Sigmoid colon (tissue), 7 donors: ENCODE data around the gene REX1BD. TPM values are rescaled to one million over a fixed set of nuclear protein-coding genes. Genes with fewer than 3 reads are reported as not detected.
A peak's percentile ranks its signal among the peaks of the same experiment; 100 is the strongest.

ENCODE experiments used
- DNase-seq: peaks from one replicate; pipeline ENCODE4 v3.0.0-alpha.2; 2019
- H3K27ac ChIP-seq, 4 donors: fragments of 200-600 bp; sonication (generic); one replicate each; pipeline ENCODE4 v1.5.1; 2016 to 2019; ENCODE audit warnings: mild to moderate bottlenecking in 1 of 4
- H3K27me3 ChIP-seq, 3 donors: fragments of 200-600 bp; sonication (generic); one replicate each; pipeline ENCODE4 v1.5.1; 2019; ENCODE audit warnings: mild to moderate bottlenecking in 1 of 3
- H3K36me3 ChIP-seq, 4 donors: fragments of 200-600 bp; sonication (generic); one replicate each; pipeline ENCODE4 v1.5.1; 2016 to 2019
- H3K4me1 ChIP-seq, 4 donors: fragments of 200-600 bp; sonication (generic); one replicate each; pipeline ENCODE4 v1.5.1; 2017 to 2019
- H3K4me3 ChIP-seq, 4 donors: fragments of 200-600 bp; sonication (generic); one replicate each; pipeline ENCODE4 v1.5.1; 2017 to 2019; ENCODE audit warnings: mild to moderate bottlenecking in 2 of 4, moderate library complexity in 1 of 4
- H3K9me3 ChIP-seq, 4 donors: fragments of 200-600 bp in 3 of 4; sonication (generic) in 3 of 4; one replicate each; pipeline versions ENCODE4 v1.5.1 to v1.6.1; 2013 to 2019
- CTCF ChIP-seq, 4 experiments: fragments of 450-650 bp in 3 of 4; fragments of 200-600 bp in 1 of 4; IDR thresholded peaks; one replicate each; pipeline ENCODE4 v1.5.1; 2016 to 2019; ENCODE audit warnings: antibody characterized with exemption in 4 of 4, mild to moderate bottlenecking in 3 of 4, moderate library complexity in 2 of 4
- EP300 ChIP-seq, 4 donors: sonication (generic); formaldehyde crosslinking; IDR thresholded peaks; one replicate each; pipeline ENCODE4 v1.6.1; 2017; ENCODE audit warnings: antibody characterized with exemption in 4 of 4
- POLR2A ChIP-seq, 2 donors: fragments of 450-650 bp; IDR thresholded peaks; one replicate each; pipeline ENCODE4 v1.6.1; 2016; ENCODE audit warnings: antibody characterized with exemption in 2 of 2, mild to moderate bottlenecking in 2 of 2, moderate library complexity in 2 of 2
- POLR2AphosphoS5 ChIP-seq, 4 donors: sonication (generic); formaldehyde crosslinking; IDR thresholded peaks; one replicate each; pipeline ENCODE4 v1.6.1; 2017; ENCODE audit warnings: antibody characterized with exemption in 4 of 4
- WGBS, 2 donors: extraction: QIAGEN DNeasy Blood & Tissue Kit; methylation state at CpG; one replicate each; pipeline ENCODE4 v1.1.7; 2013; 5-methylcytosine and 5-hydroxymethylcytosine counted together
- intact Hi-C: fragments of 100-400 bp; cut with DNase I; formaldehyde crosslinking; loops from one replicate; pipeline ENCODE4 v1.15.1; 2023
- polyA plus RNA-seq, 3 donors: library from polyadenylated mRNA; stranded (reverse); fragments of 200-250 nt; gene quantifications; one replicate each; pipeline ENCODE4 v1.2.3, GENCODE V29; 2013
- total RNA-seq, 4 donors: library from RNA; depleted of rRNA; stranded (reverse); fragments of >200 nt; gene quantifications; one replicate each; pipeline ENCODE4 v1.1.0, GENCODE V29; 2016
- donor health status: healthy with polysubstance abuse.
- donor health status: Bipolar disorder and iron deficiency.
- donor health status: healthy.

Gene REX1BD
- total and polyA plus RNA-seq, 7 donors, result 40.5 to 101 (median 76.7) TPM

GRCh38 chr19:18603958-18604819 lies 15.6 kb downstream of the REX1BD start:
- TF ChIP-seq POLR2A (IDR thresholded peaks at IDR 0.05), result no peak
- no peak for TF ChIP-seq CTCF (IDR thresholded peaks at IDR 0.05)
- TF ChIP-seq EP300 (IDR thresholded peaks at IDR 0.05), result no peak
- TF ChIP-seq POLR2AphosphoS5 (IDR thresholded peaks at IDR 0.05), result no peak
- WGBS, 2 donors, result 10 to 12% methylated on average over 26 of the region's 26 CpGs
- Histone ChIP-seq H3K4me3 (peak overlapping the region in 1 of 4 donors; percentile 2), H3K27ac (no peak overlapping the region), H3K9me3 (no peaks in the 10 kb centered on the region), H3K27me3 (peaks cover 48 to 96% (median 76%) of the 10 kb centered on the region in 3 donors), H3K36me3 (no peaks in the 10 kb centered on the region), H3K4me1 (peaks cover 0 to 34% (median 29%) of the 10 kb centered on the region in 4 donors)
- no peak for DNase-seq
- intact Hi-C loops, result no loop called here

- intact Hi-C loops, result no loop called here
- Histone ChIP-seq H3K4me3 (no peak overlapping the region), H3K27me3 (peaks cover 50 to 96% (median 74%) of the 10 kb centered on the region in 3 donors)
Measured at GRCh38 chr19:18604820-18605159, 16.2 kb downstream of the REX1BD start.

GRCh38 chr19:18605196-18605545 lies 16.6 kb downstream of the REX1BD start:
- H3K27ac ChIP-seq, result no peak overlapping the region
- no peak for DNase-seq
- no peak overlapping the region for H3K4me3 ChIP-seq
- no peak for TF ChIP-seq EP300 (IDR thresholded peaks at IDR 0.05)
- TF ChIP-seq POLR2A (IDR thresholded peaks at IDR 0.05), result no peak
- no peak for TF ChIP-seq CTCF (IDR thresholded peaks at IDR 0.05)
- TF ChIP-seq POLR2AphosphoS5 (IDR thresholded peaks at IDR 0.05), result no peak
- no peaks in the 10 kb centered on the region for H3K36me3 ChIP-seq
- WGBS, 2 donors, result 11 to 16% methylated on average over 17 of the region's 17 CpGs
- H3K4me1 ChIP-seq, result peaks cover 0 to 34% (median 29%) of the 10 kb centered on the region in 4 donors
- no peaks in the 10 kb centered on the region for H3K9me3 ChIP-seq
- intact Hi-C loops, result no loop called here
- H3K27me3 ChIP-seq, result peaks cover 54 to 96% (median 76%) of the 10 kb centered on the region in 3 donors

More at GRCh38 chr19:18604820-18605159, 16.2 kb downstream of the REX1BD start:
- H3K27ac ChIP-seq, result no peak overlapping the region
- H3K4me1 ChIP-seq, result peaks cover 0 to 34% (median 29%) of the 10 kb centered on the region in 4 donors
- H3K9me3 ChIP-seq, result no peaks in the 10 kb centered on the region
- no peak for TF ChIP-seq POLR2A (IDR thresholded peaks at IDR 0.05)
- TF ChIP-seq EP300 (IDR thresholded peaks at IDR 0.05), result no peak
- no peak for TF ChIP-seq POLR2AphosphoS5 (IDR thresholded peaks at IDR 0.05)
- no peak for TF ChIP-seq CTCF (IDR thresholded peaks at IDR 0.05)
- DNase-seq, result no peak
- H3K36me3 ChIP-seq, result no peaks in the 10 kb centered on the region
- WGBS, 2 donors, result 14 to 17% methylated on average over 10 of the region's 10 CpGs

DNA sequence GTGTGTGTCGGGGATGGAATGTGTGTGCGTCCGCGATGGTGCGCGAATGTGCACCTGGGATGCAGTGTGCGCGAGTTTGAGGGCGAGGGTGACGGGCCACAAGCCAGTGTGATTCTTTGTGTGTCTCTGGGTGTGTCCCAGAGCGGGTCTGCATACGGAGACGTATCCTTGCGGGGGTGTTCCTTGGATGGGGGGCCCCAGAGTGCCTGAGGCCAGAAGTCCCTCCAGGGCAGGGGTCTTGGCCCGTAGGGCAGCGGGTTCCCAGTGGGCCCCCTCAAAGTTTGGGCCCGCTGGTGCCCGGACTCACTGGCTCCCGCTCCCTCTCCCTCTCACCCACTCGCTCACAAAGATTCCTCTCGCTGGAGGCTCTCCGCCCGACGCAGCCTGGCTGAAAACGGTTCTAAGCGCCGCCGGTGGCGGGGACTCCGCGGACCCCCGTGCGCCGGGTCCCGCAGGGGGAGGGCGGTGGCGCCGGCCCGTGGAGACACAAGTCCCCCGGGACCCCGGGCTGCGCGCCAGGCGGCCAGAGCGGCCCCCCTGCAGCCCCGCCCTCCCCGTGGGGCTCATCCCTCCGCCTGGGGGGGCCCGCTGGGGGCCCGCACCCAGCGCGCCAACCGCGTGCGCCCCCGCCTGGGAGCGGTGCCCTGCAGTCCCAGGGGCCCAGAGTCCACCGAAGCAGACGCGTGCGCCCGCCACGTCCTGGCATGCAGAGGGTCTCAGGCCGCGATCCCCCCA lies 17.1 kb downstream of the REX1BD start:
- intact Hi-C loops, result no loop called here
- TF ChIP-seq POLR2AphosphoS5 (IDR thresholded peaks at IDR 0.05), result no peak
- TF ChIP-seq CTCF (IDR thresholded peaks at IDR 0.05), result no peak
- no peak for TF ChIP-seq POLR2A (IDR thresholded peaks at IDR 0.05)
- no peak for TF ChIP-seq EP300 (IDR thresholded peaks at IDR 0.05)
- H3K27ac ChIP-seq, result no peak overlapping the region
- WGBS, 2 donors, result 2 to 3% methylated on average over 65 of the region's 65 CpGs
- H3K4me3 ChIP-seq, result peak overlapping the region in 3 of 4 donors; percentile 7 to 34 (median 20)
- H3K27me3 ChIP-seq, result peaks cover 60 to 96% (median 78%) of the 10 kb centered on the region in 3 donors
- no peaks in the 10 kb centered on the region for H3K36me3 ChIP-seq
- DNase-seq, result no peak
- H3K4me1 ChIP-seq, result peaks cover 0 to 36% (median 31%) of the 10 kb centered on the region in 4 donors
- H3K9me3 ChIP-seq, result no peaks in the 10 kb centered on the region
